ENCODE results near the gene CCDC120.

DNA sequence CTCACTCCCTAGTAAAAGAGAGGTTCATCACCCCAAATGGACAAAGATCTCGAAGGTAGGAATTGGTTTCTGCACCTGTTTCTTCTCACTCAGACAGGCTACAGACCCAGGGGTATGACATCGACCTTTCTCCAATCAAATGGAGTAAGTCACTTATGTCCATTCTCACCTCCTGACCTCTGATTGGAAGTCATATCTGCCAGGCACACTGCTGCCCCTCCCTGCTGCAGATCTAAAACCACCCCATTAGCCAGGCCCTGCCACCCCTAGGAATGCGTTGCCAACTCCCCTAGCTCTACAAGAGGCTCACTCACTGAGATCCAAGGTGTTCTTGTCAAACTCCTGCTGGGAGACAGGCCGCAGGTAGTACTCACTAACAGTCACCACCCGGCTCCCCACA, 57.9 kb downstream of the CCDC120 start:
- no peak for TF ChIP-seq POLR2A (IDR thresholded peaks at IDR 0.05; ENCODE audit: low read depth)
- TF ChIP-seq EP300 (IDR thresholded peaks at IDR 0.05), result no peak
- TF ChIP-seq, protein P1, sequence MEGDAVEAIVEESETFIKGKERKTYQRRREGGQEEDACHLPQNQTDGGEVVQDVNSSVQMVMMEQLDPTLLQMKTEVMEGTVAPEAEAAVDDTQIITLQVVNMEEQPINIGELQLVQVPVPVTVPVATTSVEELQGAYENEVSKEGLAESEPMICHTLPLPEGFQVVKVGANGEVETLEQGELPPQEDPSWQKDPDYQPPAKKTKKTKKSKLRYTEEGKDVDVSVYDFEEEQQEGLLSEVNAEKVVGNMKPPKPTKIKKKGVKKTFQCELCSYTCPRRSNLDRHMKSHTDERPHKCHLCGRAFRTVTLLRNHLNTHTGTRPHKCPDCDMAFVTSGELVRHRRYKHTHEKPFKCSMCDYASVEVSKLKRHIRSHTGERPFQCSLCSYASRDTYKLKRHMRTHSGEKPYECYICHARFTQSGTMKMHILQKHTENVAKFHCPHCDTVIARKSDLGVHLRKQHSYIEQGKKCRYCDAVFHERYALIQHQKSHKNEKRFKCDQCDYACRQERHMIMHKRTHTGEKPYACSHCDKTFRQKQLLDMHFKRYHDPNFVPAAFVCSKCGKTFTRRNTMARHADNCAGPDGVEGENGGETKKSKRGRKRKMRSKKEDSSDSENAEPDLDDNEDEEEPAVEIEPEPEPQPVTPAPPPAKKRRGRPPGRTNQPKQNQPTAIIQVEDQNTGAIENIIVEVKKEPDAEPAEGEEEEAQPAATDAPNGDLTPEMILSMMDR (IDR thresholded peaks at IDR 0.05), result no peak
